ENCODE measurements around the gene ZNF22. TPM values are rescaled to one million over a fixed set of nuclear protein-coding genes. Genes with fewer than 3 reads are reported as not detected.

Gene ZNF22
- total and polyA plus RNA-seq, 2 of the 8 experiments (the other 6 are each of a cell fraction or from before 2014, with no cell fraction given): 18.2 to 45.2 TPM

- H4K20me1 ChIP-seq (replicated peaks in 1 of 2; ENCODE audit: control insufficient read depth in 1 of 2, insufficient read depth in 2 of 2, low read length in 2 of 2): peaks cover 0 to 7% of the 10 kb centered on the region in 2 experiments
- H3K14ac ChIP-seq (ENCODE audit: insufficient read length): no peak overlapping the region
- peaks cover 2 to 6% (median 4%) of the 10 kb centered on the region in 4 experiments; a peak in 4 of 7 replicates for H3K4me1 ChIP-seq (replicated peaks in 1 of 4; ENCODE audit: control insufficient read depth in 3 of 4, insufficient read depth in 4 of 4, low read length in 3 of 4)
- no peak overlapping the region for H4K91ac ChIP-seq (replicated peaks; ENCODE audit: insufficient read length, low read length)
- no peak overlapping the region for H2AK5ac ChIP-seq (ENCODE audit: low read depth, low read length)
- H2AFZ ChIP-seq (ENCODE audit: low read length): no peak overlapping the region
- H3K79me1 ChIP-seq (ENCODE audit: low read depth, low read length): no peaks in the 10 kb centered on the region; the same call in 1 of the 2 replicates
- peak; percentile 47; the same call in 1 of the 2 replicates for TF ChIP-seq ZNF274 (IDR thresholded peaks at IDR 0.05; ENCODE audit: borderline replicate concordance, extremely low read depth, low read length)
- no peak for TF ChIP-seq KDM1A (IDR thresholded peaks at IDR 0.05; ENCODE audit: borderline replicate concordance, low read length)
- H2BK5ac ChIP-seq (ENCODE audit: low read depth, low read length): no peak overlapping the region
- H3K9me3 ChIP-seq (ENCODE audit: insufficient read depth in 2 of 2, low read depth in 1 of 2, low read length in 1 of 2): no peaks in the 10 kb centered on the region
- H2BK20ac ChIP-seq (ENCODE audit: low read length): no peak overlapping the region
- ChIA-PET CTCF (ENCODE audit: partially characterized antibody) (interaction anchor here (0.5 to 1.7 kb wide), 6 partner anchors 11 to 231 kb away, joined by 3 to 11 read pairs (median 4); no protein-coding TSS in a partner anchor), POLR2A (ENCODE audit: partially characterized antibody) (interaction anchor here (1.0 to 1.4 kb wide), 3 partner anchors 8 to 213 kb away, joined by 3 to 4 read pairs (median 3); no protein-coding TSS in a partner anchor)
- no peak overlapping the region for H3K23ac ChIP-seq (ENCODE audit: insufficient read length)
- no peak overlapping the region for H4K8ac ChIP-seq (ENCODE audit: extremely low read depth, insufficient read depth, low read length)
- no peak for FAIRE-seq
- H3K27me3 ChIP-seq (replicated peaks in 1 of 4; ENCODE audit: control insufficient read depth in 3 of 4, extremely low read depth in 1 of 4, insufficient read depth in 3 of 4, low read length in 3 of 4): peaks cover 0 to 4% (median 4%) of the 10 kb centered on the region in 4 experiments; a peak in 4 of 7 replicates
- H3K23me2 ChIP-seq (ENCODE audit: low read depth, low read length): peaks cover 5% of the 10 kb centered on the region
- H3K4me3 ChIP-seq (ENCODE audit: extremely low read depth in 1 of 4, insufficient read depth in 2 of 4, low read depth in 3 of 4, low read length in 4 of 4): no peak overlapping the region
- no peak overlapping the region for H4K5ac ChIP-seq (ENCODE audit: insufficient read length, low read depth, low read length)
- H3K56ac ChIP-seq (replicated peaks; ENCODE audit: insufficient read length, low read depth, low read length): no peak overlapping the region
- no peak for DNase-seq (ENCODE audit: low read depth in 1 of 2, low spot score in 2 of 2)
- H2BK120ac ChIP-seq (replicated peaks; ENCODE audit: low read depth, low read length): no peak overlapping the region
- no peak overlapping the region for H3K27ac ChIP-seq (ENCODE audit: low read depth, low read length)
- H2BK12ac ChIP-seq (ENCODE audit: low read depth, low read length): no peak overlapping the region
- H3K18ac ChIP-seq (ENCODE audit: extremely low read depth, low read length): no peak overlapping the region
- peaks cover 0 to 20% of the 10 kb centered on the region in 2 experiments; a peak in 3 of 4 replicates for H3K79me2 ChIP-seq (ENCODE audit: control insufficient read depth in 1 of 2, insufficient read depth in 2 of 2, low read length in 2 of 2)
- H3K4ac ChIP-seq (replicated peaks; ENCODE audit: insufficient read length, low read depth, low read length): no peak overlapping the region
- no peak overlapping the region for H3K9ac ChIP-seq (replicated peaks in 1 of 4; ENCODE audit: extremely low read depth in 1 of 4, low read depth in 3 of 4, low read length in 3 of 4)
- peaks cover 2 to 18% (median 11%) of the 10 kb centered on the region in 4 experiments; a peak in 7 of 8 replicates for H3K36me3 ChIP-seq (ENCODE audit: control insufficient read depth in 2 of 4, insufficient read depth in 4 of 4, low read length in 3 of 4)
- H2BK15ac ChIP-seq (ENCODE audit: low read length): no peak overlapping the region
- H3K4me2 ChIP-seq (ENCODE audit: insufficient read depth in 1 of 2, low read depth in 2 of 2, low read length in 2 of 2): no peak overlapping the region
- 92% methylated on average over 10 of the region's 10 CpGs; no CpG with 5 or more reads in 1 of the 2 experiments for WGBS, 2 experiments (ENCODE audit: extremely low coverage in 1 of 2, insufficient coverage in 1 of 2, insufficient read length in 1 of 2, insufficient replicate concordance in 2 of 2, low coverage in 1 of 2, low lambda C conversion rate in 2 of 2, missing lambda C conversion rate in 1 of 2)
Measured at GRCh38 chr10:45003432-45004000, 2.8 kb downstream of the ZNF22 start.
